Nephron (organoid): Measurements from ENCODE around the gene TMTC2.

Experiments used
- H3K27ac Mint-ChIP-seq, 3 experiments: 2 replicates each; pipeline ENCODE4 v1.8.0; 2020; ENCODE audit warnings: mixed read lengths in 3 of 3, mild to moderate bottlenecking in 2 of 3, moderate library complexity in 1 of 3
- H3K27me3 Mint-ChIP-seq: 2 replicates; pipeline ENCODE4 v1.8.0; 2021; ENCODE audit warnings: low read depth, mild to moderate bottlenecking, moderate library complexity, mixed read lengths
- H3K36me3 Mint-ChIP-seq: 2 replicates; pipeline ENCODE4 v1.8.0; 2020; ENCODE audit warnings: low read depth, mixed read lengths
- H3K4me1 Mint-ChIP-seq: 2 replicates; pipeline ENCODE4 v1.8.0; 2020; ENCODE audit warnings: mixed read lengths
- H3K4me3 Mint-ChIP-seq, 3 experiments: 2 replicates each; pipeline ENCODE4 v1.8.0; 2020; ENCODE audit warnings: mild to moderate bottlenecking in 3 of 3, mixed read lengths in 3 of 3, moderate library complexity in 2 of 3
- H3K9me3 Mint-ChIP-seq: 2 replicates; pipeline ENCODE4 v1.8.0; 2020; ENCODE audit warnings: mixed read lengths
- TF ChIP-seq, protein P1 (sequence below), 3 experiments: fragments of 200-600 bp; sonication (generic); IDR thresholded peaks; one replicate each; pipeline ENCODE4 v1.5.0; 2021; ENCODE audit warnings: antibody characterized with exemption in 3 of 3; ENCODE audit not compliant: unreplicated experiment in 3 of 3

TMTC2 gene

GRCh38 chr12:83121897-83122622 is 435.4 kb downstream of the TMTC2 start:
- peak overlapping the region; percentile 5 to 89 (median 39) for H3K27ac Mint-ChIP-seq
- TF ChIP-seq, protein P1, sequence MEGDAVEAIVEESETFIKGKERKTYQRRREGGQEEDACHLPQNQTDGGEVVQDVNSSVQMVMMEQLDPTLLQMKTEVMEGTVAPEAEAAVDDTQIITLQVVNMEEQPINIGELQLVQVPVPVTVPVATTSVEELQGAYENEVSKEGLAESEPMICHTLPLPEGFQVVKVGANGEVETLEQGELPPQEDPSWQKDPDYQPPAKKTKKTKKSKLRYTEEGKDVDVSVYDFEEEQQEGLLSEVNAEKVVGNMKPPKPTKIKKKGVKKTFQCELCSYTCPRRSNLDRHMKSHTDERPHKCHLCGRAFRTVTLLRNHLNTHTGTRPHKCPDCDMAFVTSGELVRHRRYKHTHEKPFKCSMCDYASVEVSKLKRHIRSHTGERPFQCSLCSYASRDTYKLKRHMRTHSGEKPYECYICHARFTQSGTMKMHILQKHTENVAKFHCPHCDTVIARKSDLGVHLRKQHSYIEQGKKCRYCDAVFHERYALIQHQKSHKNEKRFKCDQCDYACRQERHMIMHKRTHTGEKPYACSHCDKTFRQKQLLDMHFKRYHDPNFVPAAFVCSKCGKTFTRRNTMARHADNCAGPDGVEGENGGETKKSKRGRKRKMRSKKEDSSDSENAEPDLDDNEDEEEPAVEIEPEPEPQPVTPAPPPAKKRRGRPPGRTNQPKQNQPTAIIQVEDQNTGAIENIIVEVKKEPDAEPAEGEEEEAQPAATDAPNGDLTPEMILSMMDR (IDR thresholded peaks at IDR 0.05; ENCODE audit: unreplicated experiment in 3 of 3) = no peak
- peaks cover 29% of the 10 kb centered on the region for H3K9me3 Mint-ChIP-seq
- peaks cover 21% of the 10 kb centered on the region for H3K4me1 Mint-ChIP-seq
- H3K27me3 Mint-ChIP-seq = no peaks in the 10 kb centered on the region
- H3K36me3 Mint-ChIP-seq = peaks cover 14% of the 10 kb centered on the region
- H3K4me3 Mint-ChIP-seq = peak overlapping the region in 2 of 3 experiments; percentile 28 to 34

GRCh38 chr12:83122623-83122934 is 435.9 kb downstream of the TMTC2 start:
- TF ChIP-seq, protein P1 (IDR thresholded peaks at IDR 0.05; ENCODE audit: unreplicated experiment in 3 of 3) = no peak
- H3K36me3 Mint-ChIP-seq = peaks cover 14% of the 10 kb centered on the region
- H3K27ac Mint-ChIP-seq = peak overlapping the region in 2 of 3 experiments; percentile 39 to 89
- H3K9me3 Mint-ChIP-seq = peaks cover 26% of the 10 kb centered on the region
- peaks cover 26% of the 10 kb centered on the region for H3K4me1 Mint-ChIP-seq
- H3K4me3 Mint-ChIP-seq = peak overlapping the region in 2 of 3 experiments; percentile 28 to 34
- no peaks in the 10 kb centered on the region for H3K27me3 Mint-ChIP-seq

GRCh38 chr12:83123039-83123438 is 436.3 kb downstream of the TMTC2 start:
- H3K9me3 Mint-ChIP-seq = peaks cover 24% of the 10 kb centered on the region
- TF ChIP-seq, protein P1 (IDR thresholded peaks at IDR 0.05; ENCODE audit: unreplicated experiment in 3 of 3) = no peak
- H3K4me3 Mint-ChIP-seq = no peak overlapping the region
- peak overlapping the region; percentile 1 to 89 (median 39) for H3K27ac Mint-ChIP-seq
- H3K27me3 Mint-ChIP-seq = no peaks in the 10 kb centered on the region
- peaks cover 12% of the 10 kb centered on the region for H3K36me3 Mint-ChIP-seq
- H3K4me1 Mint-ChIP-seq = peaks cover 30% of the 10 kb centered on the region

GRCh38 chr12:83128540-83128939 is 441.8 kb downstream of the TMTC2 start:
- H3K27ac Mint-ChIP-seq = no peak overlapping the region
- peaks cover 32% of the 10 kb centered on the region for H3K4me1 Mint-ChIP-seq
- TF ChIP-seq, protein P1 (IDR thresholded peaks at IDR 0.05; ENCODE audit: unreplicated experiment in 3 of 3) = no peak
- H3K4me3 Mint-ChIP-seq = no peak overlapping the region
- no peaks in the 10 kb centered on the region for H3K27me3 Mint-ChIP-seq
- H3K9me3 Mint-ChIP-seq = no peaks in the 10 kb centered on the region
- H3K36me3 Mint-ChIP-seq = peaks cover 9% of the 10 kb centered on the region

DNA sequence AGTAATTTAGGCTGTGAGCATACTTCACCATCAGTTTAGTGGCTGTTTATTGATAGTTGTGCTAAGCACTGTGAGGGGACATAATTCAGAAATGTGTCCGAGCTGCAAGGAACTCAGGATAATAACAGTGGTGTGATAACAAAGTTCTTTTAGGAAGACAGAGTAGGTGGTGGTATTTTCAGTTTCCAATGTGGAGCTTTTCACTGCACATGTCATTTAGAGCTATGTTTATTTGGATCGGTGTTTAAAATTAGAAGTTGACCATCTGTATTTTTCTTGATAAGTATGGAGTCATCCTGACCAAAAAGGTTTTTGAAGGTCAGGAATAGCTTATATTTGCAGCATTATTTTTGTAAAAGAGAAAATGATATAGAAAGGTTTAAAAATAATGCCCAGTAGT is 443.5 kb downstream of the TMTC2 start:
- Mint-ChIP-seq H3K4me1 (peaks cover 26% of the 10 kb centered on the region), H3K9me3 (no peaks in the 10 kb centered on the region), H3K4me3 (no peak overlapping the region), H3K36me3 (peaks cover 9% of the 10 kb centered on the region), H3K27me3 (no peaks in the 10 kb centered on the region), H3K27ac (peak overlapping the region in 1 of 3 experiments; percentile 47)
- TF ChIP-seq, protein P1 (IDR thresholded peaks at IDR 0.05; ENCODE audit: unreplicated experiment in 3 of 3) = no peak

DNA sequence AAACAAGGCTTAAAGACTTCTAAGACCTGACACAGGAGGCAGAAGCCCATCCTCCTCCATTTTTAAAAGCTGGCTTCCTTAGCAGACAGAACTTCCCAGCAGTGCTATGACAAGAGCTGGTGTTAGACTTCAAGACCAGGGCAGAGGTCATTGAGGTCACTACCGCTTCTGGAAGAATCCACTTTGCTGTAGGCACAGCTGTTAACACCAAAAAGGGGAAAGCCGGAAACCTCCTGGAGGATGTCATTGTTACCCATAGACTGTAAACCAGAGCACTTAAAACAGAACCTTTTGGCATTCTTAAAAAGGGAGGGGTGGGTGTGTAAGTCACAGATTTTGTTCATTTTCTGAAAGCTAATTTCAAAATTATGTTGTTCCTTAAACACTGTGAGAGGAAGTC is 445.7 kb downstream of the TMTC2 start:
- TF ChIP-seq, protein P1 (IDR thresholded peaks at IDR 0.05; ENCODE audit: unreplicated experiment in 3 of 3) = no peak
- Mint-ChIP-seq H3K36me3 (peaks cover 9% of the 10 kb centered on the region), H3K4me1 (peaks cover 30% of the 10 kb centered on the region), H3K9me3 (no peaks in the 10 kb centered on the region), H3K27ac (peak overlapping the region in 1 of 3 experiments; percentile 26), H3K4me3 (no peak overlapping the region), H3K27me3 (no peaks in the 10 kb centered on the region)
